NT2/D1 (cell line): ENCODE data around the gene SNTG2.

ENCODE experiments used
- SUZ12 ChIP-seq: IDR thresholded peaks from 2 replicates; pipeline ENCODE4 v1.6.1; 2011; ENCODE audit not compliant: insufficient read length, insufficient read depth; ENCODE audit errors: extremely low read depth
- YY1 ChIP-seq: IDR thresholded peaks from 2 replicates; pipeline ENCODE4 v1.6.1; 2011; ENCODE audit not compliant: insufficient read length, insufficient read depth
- ZNF274 ChIP-seq: IDR thresholded peaks from 2 replicates; pipeline ENCODE4 v1.6.1; 2011; ENCODE audit warnings: mild to moderate bottlenecking, low read depth, low read length

DNA sequence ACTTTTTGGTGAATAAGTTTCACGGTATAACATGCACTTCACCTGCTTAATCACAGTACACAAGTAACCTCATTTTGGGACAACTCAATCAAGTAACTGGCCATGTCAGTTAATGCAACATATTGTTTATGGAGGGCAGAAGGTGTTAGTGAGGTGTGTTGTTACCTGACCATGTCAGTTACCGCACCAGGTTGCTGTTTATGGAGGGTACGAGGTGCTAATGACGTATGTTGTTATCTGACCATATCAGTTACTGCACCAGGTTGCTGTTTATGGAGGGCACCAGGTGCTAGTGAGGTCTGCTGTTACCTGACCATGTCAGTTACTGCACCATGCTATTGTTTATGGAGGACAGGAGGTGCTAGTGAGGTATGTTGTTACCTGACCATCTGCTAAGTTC lies 327.5 kb downstream of the SNTG2 start:
- TF ChIP-seq YY1 (no peak), ZNF274 (no peak), SUZ12 (no peak)
